HG03457 (cell line): ENCODE data around the gene PRUNE2.
"Not testable (repeated sequence)": the region's sequence is repeated elsewhere in the genome, so short reads cannot be mapped to it uniquely, and the experiment has no call there.

Source experiments
- ATAC-seq: cut with Tn5 transposase; IDR thresholded peaks from one replicate; pipeline ENCODE4 v1.9.1; 2021; ENCODE audit warnings: moderate number of reproducible peaks; ENCODE audit not compliant: unreplicated experiment

Gene PRUNE2

GRCh38 chr9:76700916-76701315 is 205.0 kb downstream of the PRUNE2 start:
- no peak for ATAC-seq

DNA sequence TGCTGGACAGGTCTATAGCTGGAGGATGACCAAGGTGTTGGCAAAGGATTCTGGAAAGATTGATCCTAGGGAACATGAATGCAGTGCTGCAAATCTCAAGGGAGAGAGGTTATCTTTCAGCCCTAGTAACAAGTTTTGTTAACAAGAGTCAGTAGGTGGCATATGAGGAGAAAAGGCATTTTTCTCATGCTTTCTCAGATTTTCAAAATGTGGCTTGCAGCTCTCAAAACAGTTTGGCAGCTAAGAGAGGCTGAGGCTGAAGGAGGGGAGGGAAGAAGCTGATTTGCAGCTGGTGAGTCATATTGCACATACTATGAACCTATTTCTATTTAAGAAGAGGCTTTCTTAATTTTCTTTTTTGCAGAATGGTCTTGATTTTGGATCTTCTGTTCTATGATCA is 205.9 kb downstream of the PRUNE2 start:
- ATAC-seq = no peak

DNA sequence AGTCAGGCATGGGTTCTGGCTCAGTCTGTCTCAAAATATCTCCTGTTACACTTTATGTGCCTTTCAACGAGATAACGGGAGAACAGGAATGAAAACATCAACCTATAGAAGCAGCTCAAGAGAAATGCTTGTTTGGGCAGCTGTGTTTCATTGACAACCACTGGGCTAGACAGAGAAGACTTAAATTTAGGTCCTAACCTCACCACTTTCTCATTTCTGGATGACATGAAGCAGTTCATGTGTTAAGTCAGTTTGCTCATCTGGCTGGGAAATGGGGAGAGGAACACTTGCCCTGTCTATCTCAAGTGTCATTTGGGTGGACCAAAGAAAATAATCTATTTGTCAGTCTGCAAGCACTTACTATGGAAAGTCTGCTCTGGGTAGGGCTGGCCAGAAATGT is 208.4 kb downstream of the PRUNE2 start:
- no peak for ATAC-seq

GRCh38 chr9:76697081-76697480 is 208.8 kb downstream of the PRUNE2 start:
- ATAC-seq = no peak

DNA sequence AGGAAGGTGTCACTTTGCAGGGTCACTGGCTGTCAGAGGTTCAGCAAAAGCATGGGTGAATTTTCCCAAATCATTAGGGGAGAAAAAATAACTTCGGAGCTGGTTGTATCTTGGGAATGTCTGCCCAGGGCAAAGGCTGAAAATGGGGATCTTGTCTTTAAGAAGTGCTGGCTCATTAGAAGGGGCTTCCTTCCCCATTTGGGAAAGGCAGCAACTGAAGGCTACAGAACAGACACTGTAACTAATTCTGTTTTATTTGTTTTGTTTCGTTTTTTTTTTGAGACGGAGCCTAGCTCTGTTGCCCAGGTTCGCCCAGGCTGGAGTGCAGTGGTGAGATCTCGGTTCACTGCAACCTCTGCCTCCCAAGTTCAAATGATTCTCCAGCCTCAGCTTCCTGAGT is 212.0 kb downstream of the PRUNE2 start:
- no peak for ATAC-seq

- no peak for ATAC-seq
Observed at GRCh38 chr9:76692458-76693129, 213.3 kb downstream of the PRUNE2 start.

DNA sequence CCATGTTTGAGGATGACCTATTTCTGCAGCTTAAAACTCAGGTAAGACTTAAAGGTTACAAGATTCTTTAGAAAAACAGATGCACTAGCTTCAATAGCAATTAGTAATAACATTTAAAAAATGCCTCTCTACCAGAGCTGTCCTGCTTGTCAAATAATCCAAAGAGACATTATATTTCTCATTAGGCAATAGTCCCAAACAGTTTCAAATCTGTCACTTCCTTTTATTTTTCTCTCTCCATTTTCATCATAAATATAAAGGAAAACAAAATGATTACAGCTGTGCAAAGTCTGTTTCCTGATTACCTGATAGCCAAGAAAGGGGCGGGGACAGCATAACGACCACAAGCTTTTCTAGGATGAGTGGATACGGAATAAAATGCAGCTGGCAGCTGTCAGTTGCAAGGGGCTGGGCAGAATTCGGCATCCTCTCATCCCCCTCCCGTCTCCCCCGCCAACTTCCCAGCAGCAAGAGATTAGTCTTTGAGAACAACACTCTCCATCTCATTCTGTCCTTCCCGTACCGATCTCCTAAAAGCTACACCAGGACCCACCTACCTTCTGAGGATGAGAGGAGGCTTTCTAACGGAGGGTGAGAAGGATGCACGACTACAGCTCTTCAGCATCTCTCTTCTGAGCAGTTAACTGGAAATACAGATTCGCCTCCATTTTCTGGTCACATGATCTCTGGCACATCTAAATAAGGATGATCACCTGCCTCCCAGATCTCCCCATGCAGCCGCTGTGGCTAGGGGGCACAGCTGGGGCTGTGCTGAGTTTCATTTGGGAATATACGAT is 214.2 kb downstream of the PRUNE2 start:
- ATAC-seq = no peak

DNA sequence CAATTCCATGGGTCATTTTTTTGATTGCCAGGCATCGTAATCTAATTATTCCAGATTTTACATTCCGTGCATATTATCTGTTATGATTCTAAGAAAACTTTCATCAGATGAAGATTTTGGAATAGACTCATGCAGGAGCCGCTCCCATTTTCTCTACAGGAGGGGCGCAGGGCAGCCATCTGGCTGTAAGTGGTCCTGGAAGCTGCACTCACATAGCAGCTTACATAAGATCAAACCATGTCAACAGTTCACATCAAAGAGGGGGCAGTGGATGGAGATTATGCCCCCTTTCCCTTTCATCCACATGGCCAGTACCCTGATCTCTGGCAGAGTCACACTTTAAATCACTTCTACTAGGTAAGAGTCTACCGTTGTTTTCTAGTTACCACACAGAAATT is 214.9 kb downstream of the PRUNE2 start:
- ATAC-seq = no peak

DNA sequence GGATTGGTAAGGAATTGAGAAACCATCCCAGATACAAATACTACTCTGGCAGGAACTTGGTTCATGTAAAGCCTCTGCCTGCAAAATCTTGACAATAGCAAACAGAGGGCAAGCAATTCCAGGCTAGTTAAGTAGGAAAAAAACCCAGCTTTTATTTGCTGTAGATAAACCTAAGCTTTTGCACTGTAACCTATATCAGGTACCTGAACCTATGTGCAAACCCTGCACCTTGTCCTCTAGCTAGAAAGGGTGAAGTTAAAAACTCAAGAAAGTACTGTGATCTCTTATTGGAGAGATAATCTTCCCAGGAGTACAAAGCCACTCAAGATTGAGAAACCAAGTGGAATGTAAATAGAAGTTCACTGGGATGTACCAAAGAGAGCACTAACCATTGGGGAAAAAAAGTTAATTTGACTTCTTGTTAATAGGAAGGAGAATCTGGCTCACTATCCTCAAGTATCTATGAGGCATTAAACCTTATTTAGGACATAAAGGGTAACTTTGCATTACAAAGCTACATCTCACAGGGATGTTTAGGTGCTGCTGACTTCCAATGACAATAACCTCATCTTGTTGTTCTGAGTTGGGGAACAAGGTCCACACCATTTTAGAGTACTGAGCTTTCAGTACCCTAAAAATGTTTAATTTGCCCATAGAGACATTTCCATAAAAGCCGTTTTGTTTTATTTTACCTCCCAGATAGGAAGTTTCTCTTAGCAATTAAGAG is 215.5 kb downstream of the PRUNE2 start:
- ATAC-seq = no peak

GRCh38 chr9:76688471-76689238 is 217.3 kb downstream of the PRUNE2 start:
- no peak for ATAC-seq

DNA sequence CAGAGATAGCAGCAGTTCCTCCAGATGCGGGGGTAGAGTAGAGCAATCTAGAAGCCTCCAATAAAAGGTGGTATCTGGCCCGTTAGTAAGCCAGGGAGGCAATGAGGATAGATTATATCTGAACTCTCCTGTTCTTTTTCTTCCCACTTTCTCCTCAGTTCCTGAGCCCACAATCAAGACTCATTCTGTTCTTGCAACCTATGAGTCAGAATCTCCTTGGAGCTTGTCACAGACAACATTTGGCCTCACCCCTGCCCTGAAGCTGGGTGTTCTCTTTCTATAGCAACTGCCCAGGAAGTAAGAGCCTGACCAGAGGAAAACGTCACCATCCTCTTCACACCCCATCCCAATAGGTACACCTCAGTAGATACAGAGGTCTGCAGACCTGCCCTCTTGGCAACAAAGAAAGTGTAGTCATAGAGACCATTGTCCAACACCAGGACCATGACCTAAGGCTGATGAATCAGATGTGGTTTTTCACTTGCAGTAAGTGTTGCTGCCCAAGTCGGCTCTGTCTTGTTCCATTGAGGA is 218.0 kb downstream of the PRUNE2 start:
- no peak for ATAC-seq

DNA sequence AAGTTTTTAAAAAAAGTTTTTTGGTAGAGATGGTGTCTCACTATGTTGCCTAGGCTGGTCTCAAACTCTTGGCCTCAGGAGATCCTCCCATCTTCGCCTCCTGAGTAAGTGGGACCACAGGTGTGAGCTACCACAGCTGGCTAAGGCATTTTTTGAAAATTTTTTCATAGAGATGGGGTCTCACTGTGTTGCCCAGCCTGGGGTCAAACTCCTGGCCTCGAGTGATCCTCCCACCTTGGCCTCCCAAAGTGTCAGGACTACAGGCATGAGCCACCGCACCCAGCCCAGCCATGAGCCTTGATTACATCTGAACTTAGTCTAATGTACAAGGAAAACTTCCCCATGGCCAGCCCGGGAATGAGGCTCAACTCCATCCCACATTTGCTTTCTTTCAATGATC is 219.2 kb downstream of the PRUNE2 start:
- ATAC-seq = no peak

DNA sequence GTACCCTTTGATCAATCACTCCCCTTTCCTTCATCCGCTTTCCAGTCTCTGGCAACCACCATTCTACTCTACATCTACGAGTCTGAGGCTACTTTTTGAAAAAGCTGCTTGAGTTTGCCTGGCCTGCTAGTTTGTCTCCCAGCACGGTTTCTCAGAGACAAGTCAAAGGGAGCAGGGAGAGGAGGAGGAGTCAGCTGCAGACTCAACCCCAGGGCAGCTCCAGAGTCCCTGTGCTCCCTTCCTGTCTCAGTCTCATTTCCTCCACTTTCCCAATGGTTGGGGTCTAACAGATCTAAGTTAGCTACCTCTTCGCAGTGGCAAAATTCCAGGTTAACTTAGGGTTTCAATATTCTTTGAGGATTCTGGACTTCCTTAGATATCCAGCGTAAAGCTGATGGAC is 221.7 kb downstream of the PRUNE2 start:
- ATAC-seq = no peak

GRCh38 chr9:76681556-76681955 is 224.4 kb downstream of the PRUNE2 start:
- no peak for ATAC-seq

DNA sequence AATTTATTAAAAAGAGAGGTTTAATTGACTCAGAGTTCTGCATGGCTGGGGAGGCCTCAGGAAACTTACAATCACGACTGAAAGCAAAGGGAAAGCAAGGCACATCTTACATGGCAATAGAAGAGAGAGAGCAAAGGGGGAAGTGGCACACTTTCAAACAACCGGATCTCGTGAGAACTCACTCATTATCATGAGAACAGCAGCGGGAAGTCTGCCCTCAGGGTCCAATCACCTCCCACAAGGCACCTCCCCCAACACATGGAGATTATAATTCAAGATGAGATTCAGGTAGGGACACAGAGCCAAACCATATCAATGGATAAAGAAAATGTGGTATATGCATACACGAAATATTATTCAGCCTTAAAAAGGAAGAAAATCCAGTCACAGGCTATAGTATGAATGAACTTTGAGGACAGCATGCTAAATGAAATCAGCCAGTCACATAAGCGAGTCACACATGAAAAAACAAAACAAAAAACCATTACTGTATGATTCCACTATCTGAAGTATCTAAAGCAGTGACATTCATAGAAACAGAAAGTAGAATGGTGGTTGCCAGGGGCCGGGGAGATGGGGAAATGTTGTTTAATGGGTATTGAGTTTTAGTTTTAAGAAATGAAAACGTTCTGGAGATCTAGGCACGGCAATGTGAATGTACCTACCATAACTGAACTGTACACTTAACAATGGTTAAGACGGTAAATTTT is 225.0 kb downstream of the PRUNE2 start:
- ATAC-seq = no peak

DNA sequence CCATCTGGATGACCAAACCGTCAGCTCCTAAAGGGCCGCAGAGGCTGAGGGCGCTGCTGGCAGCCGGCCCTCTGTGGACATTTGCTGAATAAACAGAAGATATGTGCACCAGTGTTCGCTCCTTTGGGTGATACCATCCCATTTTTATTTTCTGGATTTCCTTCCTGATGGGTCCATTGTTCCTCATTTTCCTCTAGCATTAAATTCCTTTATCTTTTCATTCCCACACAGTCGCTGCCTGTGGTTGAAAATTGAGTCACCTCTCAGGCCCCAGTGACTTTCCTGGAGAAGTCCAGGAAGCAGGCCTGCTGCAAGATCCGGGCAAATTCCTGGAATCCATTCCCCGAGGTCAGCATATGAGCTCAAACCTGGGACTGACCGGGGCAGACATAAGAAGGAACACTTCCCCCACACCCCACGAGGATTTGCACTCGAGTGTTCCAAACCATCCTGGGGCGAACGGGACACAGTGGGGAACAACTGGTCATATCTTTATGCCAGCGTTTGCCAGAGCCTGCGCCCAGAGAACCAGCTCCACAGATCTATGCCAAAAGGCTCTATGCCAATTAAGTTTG is 228.3 kb downstream of the PRUNE2 start:
- no peak for ATAC-seq

- no peak for ATAC-seq
Observed at GRCh38 chr9:76676857-76677256, 229.1 kb downstream of the PRUNE2 start.

DNA sequence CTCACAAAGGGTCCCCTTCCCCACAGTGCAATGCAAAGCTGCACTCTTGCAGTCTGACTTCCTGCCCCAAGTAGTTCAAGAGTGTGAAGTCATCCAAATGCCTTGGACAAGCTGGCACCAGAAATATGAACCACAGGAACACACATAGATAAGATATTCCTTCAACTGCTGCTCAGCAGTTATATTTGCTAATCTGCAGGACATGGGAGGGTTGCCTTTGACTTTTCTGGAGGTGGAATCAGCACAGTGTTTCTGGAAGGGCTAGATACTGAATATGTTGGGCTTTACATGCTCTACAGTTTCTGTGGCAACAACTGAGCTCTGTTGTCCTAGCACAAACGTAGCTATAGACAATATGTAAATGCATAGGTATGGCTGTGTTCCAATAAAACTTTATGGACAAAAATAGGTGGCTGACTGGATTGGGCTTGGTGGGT is 238.4 kb downstream of the PRUNE2 start:
- ATAC-seq = no peak

DNA sequence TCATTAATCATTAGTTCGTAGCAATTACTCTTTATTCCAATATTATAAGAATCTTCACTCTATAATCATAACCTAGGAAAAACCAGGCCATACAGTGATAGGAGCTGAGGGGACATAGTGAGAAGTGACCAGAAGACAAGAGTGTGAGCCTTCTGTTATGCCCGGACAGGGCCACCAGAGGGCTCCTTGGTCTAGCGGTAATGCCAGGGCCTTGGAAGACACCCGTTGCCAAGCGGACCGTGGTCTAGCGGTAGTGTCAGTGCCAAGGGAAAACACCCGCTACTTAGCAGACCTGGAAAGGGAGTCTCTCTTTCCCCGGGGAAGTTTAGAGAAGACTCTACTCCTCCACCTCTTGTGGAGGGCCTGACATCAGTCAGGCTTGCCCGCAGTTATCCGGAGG is 239.9 kb downstream of the PRUNE2 start:
- not testable (repeated sequence) for ATAC-seq

GRCh38 chr9:76665458-76665857 is 240.5 kb downstream of the PRUNE2 start:
- ATAC-seq = no peak
